Measurements from ENCODE around the gene OR5K2.

OR5K2 gene

DNA sequence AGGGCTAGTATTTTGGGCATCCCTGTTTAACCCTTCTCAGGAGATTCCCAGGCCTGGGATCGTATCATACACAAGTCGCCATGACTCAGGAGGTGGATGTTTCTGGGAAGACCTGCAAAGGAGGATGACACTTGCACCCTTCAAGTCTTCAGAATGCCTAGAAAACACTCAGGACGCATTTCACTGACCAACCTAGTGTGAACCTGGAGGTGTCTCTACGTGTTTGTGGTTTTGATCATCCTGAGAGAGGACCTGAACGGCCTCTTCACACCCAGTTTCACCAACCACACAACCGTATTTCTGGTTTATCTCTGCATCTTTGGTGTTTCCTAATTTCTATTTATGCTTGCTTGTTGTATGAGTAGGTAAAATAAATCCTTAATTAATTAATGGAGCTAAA, 28.0 kb downstream of the OR5K2 start:
- no peak for DNase-seq

DNA sequence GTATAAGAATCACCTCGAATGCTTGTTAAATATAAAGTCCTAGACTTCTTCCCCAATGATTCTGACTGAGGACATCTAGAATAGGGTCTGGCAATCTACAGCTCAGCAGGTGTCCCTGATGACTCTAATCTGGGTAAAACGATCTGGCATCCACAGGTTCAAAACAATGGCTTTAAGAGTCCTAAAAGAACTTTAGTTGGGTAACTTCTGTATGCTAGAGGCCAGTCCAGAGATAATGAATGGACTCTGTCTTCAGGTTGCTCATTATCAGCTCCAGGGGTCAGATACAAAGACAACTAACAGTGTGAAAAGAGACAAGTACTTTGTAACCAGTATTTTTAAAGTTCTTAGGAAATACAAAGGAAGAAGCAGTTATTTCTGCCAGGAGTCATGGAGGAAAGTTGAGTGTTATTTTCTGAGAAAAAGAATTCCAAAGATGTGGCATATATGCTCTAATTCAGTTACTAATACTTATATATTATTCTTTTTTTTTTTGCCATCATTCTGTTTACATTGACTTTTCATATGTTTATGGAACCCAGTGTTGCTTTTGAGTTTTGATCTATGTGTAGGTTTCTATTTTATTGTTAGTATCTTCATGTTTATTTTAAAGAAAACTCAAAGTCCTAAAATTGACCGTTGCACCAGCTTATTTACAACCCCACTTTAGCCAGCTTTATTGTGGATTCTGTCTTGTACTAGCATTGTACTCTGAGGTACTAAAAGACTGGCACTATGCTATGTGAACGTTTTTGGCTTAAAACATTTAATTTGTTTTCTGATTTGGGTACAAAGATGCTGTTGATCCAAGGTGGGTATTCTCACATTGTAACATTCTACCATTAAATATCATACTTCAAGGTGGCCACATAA, 31.2 kb downstream of the OR5K2 start:
- DNase-seq = no peak

- DNase-seq = no peak
Measured at GRCh38 chr3:98529856-98530459, 32.5 kb downstream of the OR5K2 start.

DNA sequence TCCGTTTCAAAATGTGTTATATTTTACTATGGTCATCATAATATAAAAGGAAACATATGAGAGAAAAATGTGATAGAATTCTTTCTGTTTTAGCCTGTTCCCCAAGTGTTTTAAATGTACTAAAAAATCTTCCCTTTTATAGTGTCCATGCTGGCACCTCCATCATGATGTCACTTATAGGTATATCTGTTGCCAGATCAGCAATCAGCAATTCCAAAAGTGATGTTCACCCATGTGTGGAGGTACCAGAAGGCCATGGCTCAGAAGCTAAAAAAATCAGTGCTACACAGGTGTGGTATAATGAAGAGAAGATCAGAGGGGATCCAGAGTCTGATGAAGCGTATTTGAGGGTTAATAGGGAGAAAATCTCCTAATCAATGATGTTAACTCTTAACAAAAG, 33.2 kb downstream of the OR5K2 start:
- no peak for DNase-seq

- DNase-seq = no peak
Measured at GRCh38 chr3:98531622-98532274, 34.3 kb downstream of the OR5K2 start, which contains the start of gene GPR15. GPR15 (plus strand) TSS chr3:98531978; CDS start chr3:98532034, 56 bp downstream.

DNA sequence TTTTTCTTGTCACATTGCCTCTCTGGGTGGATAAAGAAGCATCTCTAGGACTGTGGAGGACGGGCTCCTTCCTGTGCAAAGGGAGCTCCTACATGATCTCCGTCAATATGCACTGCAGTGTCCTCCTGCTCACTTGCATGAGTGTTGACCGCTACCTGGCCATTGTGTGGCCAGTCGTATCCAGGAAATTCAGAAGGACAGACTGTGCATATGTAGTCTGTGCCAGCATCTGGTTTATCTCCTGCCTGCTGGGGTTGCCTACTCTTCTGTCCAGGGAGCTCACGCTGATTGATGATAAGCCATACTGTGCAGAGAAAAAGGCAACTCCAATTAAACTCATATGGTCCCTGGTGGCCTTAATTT, 34.8 kb downstream of the OR5K2 start:
- no peak for DNase-seq

DNA sequence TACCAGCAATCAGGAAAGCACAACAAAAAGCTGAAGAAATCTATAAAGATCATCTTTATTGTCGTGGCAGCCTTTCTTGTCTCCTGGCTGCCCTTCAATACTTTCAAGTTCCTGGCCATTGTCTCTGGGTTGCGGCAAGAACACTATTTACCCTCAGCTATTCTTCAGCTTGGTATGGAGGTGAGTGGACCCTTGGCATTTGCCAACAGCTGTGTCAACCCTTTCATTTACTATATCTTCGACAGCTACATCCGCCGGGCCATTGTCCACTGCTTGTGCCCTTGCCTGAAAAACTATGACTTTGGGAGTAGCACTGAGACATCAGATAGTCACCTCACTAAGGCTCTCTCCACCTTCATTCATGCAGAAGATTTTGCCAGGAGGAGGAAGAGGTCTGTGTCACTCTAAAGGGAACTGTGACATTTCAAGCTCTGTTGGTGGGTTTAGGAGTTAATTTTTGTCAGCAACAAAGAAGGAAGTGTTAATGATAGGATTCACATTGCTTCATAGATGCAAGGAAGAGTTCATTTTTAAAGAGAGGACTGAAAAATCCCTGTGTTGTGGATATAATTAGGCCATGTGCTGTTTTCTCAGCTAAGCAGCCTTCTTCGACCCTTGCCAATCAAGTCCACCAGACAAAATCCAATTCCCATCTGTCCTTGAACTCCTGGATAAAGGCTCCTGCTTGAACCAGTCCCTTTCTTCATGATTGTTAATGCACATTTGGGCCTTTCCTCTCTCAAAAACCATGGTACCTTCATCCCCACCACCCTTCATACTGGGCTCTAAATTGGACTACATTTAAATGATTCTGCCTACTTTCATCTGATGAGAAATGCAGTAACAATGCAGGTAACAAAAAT, 35.5 kb downstream of the OR5K2 start:
- no peak for DNase-seq

GRCh38 chr3:98534168-98534567, 36.7 kb downstream of the OR5K2 start:
- no peak for DNase-seq

DNA sequence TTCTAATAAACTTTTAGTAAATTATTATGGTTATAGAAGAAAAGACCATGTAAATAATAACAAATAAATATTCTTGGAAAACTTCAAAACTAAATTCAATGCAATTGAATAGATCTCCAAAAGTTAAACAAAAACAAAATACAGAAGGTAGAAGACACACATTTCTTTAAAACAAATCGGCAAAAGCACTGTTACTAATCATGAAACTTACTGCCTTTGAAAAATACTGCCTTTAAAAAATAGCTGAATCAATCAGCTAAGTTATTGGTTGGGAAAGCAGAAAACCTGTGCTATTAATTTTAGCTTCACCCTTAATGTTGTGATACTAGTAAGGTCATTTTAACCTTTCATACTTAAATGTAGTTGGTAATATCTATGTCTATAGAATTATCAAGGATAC, 37.3 kb downstream of the OR5K2 start:
- no peak for DNase-seq

GRCh38 chr3:98536456-98537017, 39.1 kb downstream of the OR5K2 start:
- no peak for DNase-seq

DNA sequence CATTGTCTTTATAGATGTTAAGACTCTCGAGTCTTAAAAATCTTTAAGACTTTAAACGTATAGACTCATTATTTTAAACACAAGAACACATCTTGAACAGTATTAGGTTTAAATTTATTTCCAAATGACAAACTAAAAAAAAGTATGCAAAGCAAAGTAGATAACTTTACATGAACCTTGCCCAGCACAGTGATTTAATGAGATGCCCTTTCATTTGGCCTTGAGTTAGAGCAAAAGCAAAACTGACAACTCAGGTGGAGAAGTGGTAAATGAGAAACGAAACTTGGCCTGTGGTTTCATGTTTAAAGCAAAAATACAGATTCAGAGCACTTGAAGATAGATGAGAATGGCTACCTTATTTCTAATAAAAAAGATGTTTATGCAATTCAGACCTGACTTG, 42.9 kb downstream of the OR5K2 start:
- DNase-seq = no peak

DNA sequence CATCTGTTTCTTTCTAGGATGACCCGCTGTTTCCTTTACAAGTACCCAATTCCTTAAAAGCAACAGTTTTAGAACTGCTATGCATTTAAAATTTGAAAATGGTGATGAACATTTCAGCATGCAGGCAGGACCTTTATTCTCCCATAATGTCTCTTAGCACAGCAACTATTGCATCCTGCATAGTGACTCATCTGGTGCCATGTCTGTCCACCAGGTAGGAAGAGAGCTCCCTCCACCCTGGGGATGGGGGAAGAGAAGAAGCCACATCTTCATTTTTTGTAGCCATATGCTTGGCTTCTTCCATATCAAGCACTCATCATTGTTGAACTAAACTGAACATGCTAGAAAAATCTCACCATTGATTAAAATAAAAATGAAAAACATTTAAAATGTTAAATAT, 44.2 kb downstream of the OR5K2 start:
- DNase-seq = no peak

DNA sequence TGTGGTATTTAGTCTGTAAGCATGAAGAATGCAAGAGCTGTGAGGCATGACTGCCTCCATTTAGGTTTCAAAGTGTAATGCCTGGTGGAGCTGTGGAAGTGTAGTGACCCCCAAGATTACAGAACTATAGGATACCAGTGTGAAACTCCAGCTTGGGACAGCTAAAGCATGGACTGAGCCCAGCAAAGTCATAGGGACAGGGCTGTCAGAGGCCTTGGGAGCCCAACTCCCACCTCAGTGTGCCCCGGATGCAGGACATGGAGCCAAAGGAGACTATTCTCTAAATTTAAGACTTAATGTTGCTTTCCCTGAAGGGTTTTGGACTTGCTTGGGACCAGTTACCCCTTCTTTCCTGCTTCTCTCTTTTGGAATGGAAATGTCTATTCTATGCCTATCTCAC, 45.1 kb downstream of the OR5K2 start:
- no peak for DNase-seq

GRCh38 chr3:98545940-98546339, 48.5 kb downstream of the OR5K2 start:
- no peak for DNase-seq

Measured in stimulated activated naive CD4-positive, alpha-beta T cell (primary cell).